GM23338 (cell line): ENCODE measurements around the gene BCL2L15. TPM values are rescaled to one million over a fixed set of nuclear protein-coding genes. Genes with fewer than 3 reads are reported as not detected.

ENCODE experiments used
- ATAC-seq: fragments of 200-7000 bp; cut with Tn5 transposase; 3 replicates; pipeline ENCODE4 v1.9.1; 2020
- DNase-seq: peaks from one replicate; pipeline ENCODE4 v3.0.0-alpha.2; 2015; ENCODE audit warnings: low spot score
- H2AFZ ChIP-seq: fragments of 200-600 bp; sonication (generic); 2 replicates; pipeline ENCODE4 v1.8.0; 2016; ENCODE audit warnings: antibody characterized with exemption, mild to moderate bottlenecking, moderate library complexity
- H3F3A ChIP-seq: fragments of 200-600 bp; sonication (generic); replicated peaks from 2 replicates; pipeline ENCODE4 v1.8.0; 2017; ENCODE audit warnings: antibody characterized with exemption, mixed run types, low read depth
- H3K27ac ChIP-seq: fragments of 200-600 bp; sonication (generic); 2 replicates; pipeline ENCODE4 v1.6.1; 2016; ENCODE audit warnings: low read depth
- H3K27me3 ChIP-seq: fragments of 200-600 bp; sonication (generic); 2 replicates; pipeline ENCODE4 v1.8.0; 2016; ENCODE audit warnings: mild to moderate bottlenecking, mixed run types, moderate library complexity; ENCODE audit not compliant: insufficient read depth
- H3K36me3 ChIP-seq: fragments of 200-600 bp; sonication (generic); 2 replicates; pipeline ENCODE4 v1.8.0; 2016; ENCODE audit warnings: mild to moderate bottlenecking; ENCODE audit not compliant: insufficient read depth
- H3K4me1 ChIP-seq: fragments of 200-600 bp; sonication (generic); 2 replicates; pipeline ENCODE4 v1.8.0; 2016; ENCODE audit warnings: mild to moderate bottlenecking, moderate library complexity; ENCODE audit not compliant: insufficient read depth
- H3K4me2 ChIP-seq: fragments of 200-600 bp; sonication (generic); 2 replicates; pipeline ENCODE4 v1.7.1; 2017; ENCODE audit warnings: mixed run types
- H3K4me3 ChIP-seq: fragments of 200-600 bp; sonication (generic); 2 replicates; pipeline ENCODE4 v1.6.1; 2016; ENCODE audit warnings: mixed run types
- H3K79me2 ChIP-seq: fragments of 200-600 bp; sonication (generic); replicated peaks from 2 replicates; pipeline ENCODE4 v1.8.0; 2017; ENCODE audit warnings: mild to moderate bottlenecking; ENCODE audit not compliant: insufficient read depth
- H3K9me2 ChIP-seq: fragments of 200-600 bp; sonication (generic); 2 replicates; pipeline ENCODE4 v1.8.0; 2017; ENCODE audit not compliant: insufficient read depth
- H4K20me1 ChIP-seq: fragments of 200-600 bp; sonication (generic); replicated peaks from 2 replicates; pipeline ENCODE4 v1.8.0; 2017; ENCODE audit warnings: mild to moderate bottlenecking; ENCODE audit not compliant: insufficient read depth
- H3K27ac Mint-ChIP-seq: 2 replicates; pipeline ENCODE4 v1.8.0; 2020; ENCODE audit warnings: inconsistent platforms, mild to moderate bottlenecking, moderate library complexity, mixed read lengths
- H3K27me3 Mint-ChIP-seq: 3 replicates; pipeline ENCODE4 v1.8.0; 2022; ENCODE audit warnings: low read depth, mild to moderate bottlenecking, moderate library complexity, mixed read lengths, inconsistent platforms; ENCODE audit not compliant: insufficient read depth, poor library complexity
- H3K36me3 Mint-ChIP-seq: 3 replicates; pipeline ENCODE4 v1.8.0; 2021; ENCODE audit warnings: low read depth, mild to moderate bottlenecking, inconsistent platforms, moderate library complexity, mixed read lengths
- H3K4me1 Mint-ChIP-seq: 3 replicates; pipeline ENCODE4 v1.8.0; 2020; ENCODE audit warnings: mild to moderate bottlenecking, inconsistent platforms, mixed read lengths
- H3K4me3 Mint-ChIP-seq: 3 replicates; pipeline ENCODE4 v1.8.0; 2021; ENCODE audit warnings: moderate library complexity, mild to moderate bottlenecking, inconsistent platforms, mixed read lengths
- H3K9me3 Mint-ChIP-seq: 3 replicates; pipeline ENCODE4 v1.8.0; 2020; ENCODE audit warnings: moderate library complexity, mild to moderate bottlenecking, inconsistent platforms, mixed read lengths
- CREB1 ChIP-seq: fragments of 250-450 bp; sonication (Bioruptor Pico); IDR thresholded peaks from 2 replicates; pipeline ENCODE4 v1.5.0; 2020; ENCODE audit warnings: low read depth, mild to moderate bottlenecking, moderate library complexity
- ETS1 ChIP-seq: IDR thresholded peaks from 2 replicates; pipeline ENCODE4 v1.6.1; 2016; ENCODE audit warnings: antibody characterized with exemption
- NANOG ChIP-seq: IDR thresholded peaks from 2 replicates; pipeline ENCODE4 v1.6.1; 2016; ENCODE audit warnings: antibody characterized with exemption, borderline replicate concordance
- STAT1 ChIP-seq: IDR thresholded peaks from one replicate; pipeline ENCODE4 v1.6.1; 2016; ENCODE audit warnings: antibody characterized with exemption; ENCODE audit not compliant: unreplicated experiment
- ZNF114 ChIP-seq: fragments of 250-450 bp; sonication (Bioruptor Pico); IDR thresholded peaks from 2 replicates; pipeline ENCODE4 v1.5.0; 2020; ENCODE audit warnings: mild to moderate bottlenecking, moderate library complexity
- ZNF331 ChIP-seq: fragments of 250-450 bp; sonication (Bioruptor Pico); IDR thresholded peaks from 2 replicates; pipeline ENCODE4 v1.5.0; 2020; ENCODE audit warnings: low read depth, mild to moderate bottlenecking, moderate library complexity
- polyA plus RNA-seq: library from polyadenylated mRNA; unstranded; fragments of >200 nt; fragmentation: Nextera tagmentation; extraction: Ambion mirVana; gene quantifications from 2 replicates; pipeline ENCODE4 v1.2.1, GENCODE V29; 2016
- total RNA-seq: library from RNA; depleted of rRNA; stranded (reverse); fragments of >200 nt; shearing (Covaris generic); gene quantifications from 2 replicates; pipeline ENCODE4 v1.2.3, GENCODE V29; 2014
- TF ChIP-seq, protein P1 (sequence below): fragments of 250-450 bp; sonication (Bioruptor Pico); IDR thresholded peaks from 2 replicates; pipeline ENCODE4 v1.5.0; 2020; ENCODE audit warnings: mild to moderate bottlenecking, moderate library complexity
- TF ChIP-seq, protein P2 (sequence below), 2 experiments: fragments of 200-600 bp in 1 of 2; sonication (generic) in 1 of 2; conservative IDR thresholded peaks; 2 replicates each; pipeline versions ENCODE4 v1.5.1 to v1.6.1; 2016 to 2017; ENCODE audit warnings: antibody characterized with exemption in 2 of 2, low read depth in 2 of 2, mild to moderate bottlenecking in 2 of 2, moderate library complexity in 1 of 2
- TF ChIP-seq, protein P3 (sequence below): IDR thresholded peaks from one replicate; pipeline ENCODE4 v1.6.1; 2018; ENCODE audit warnings: antibody characterized with exemption; ENCODE audit not compliant: unreplicated experiment

Gene BCL2L15
- total and polyA plus RNA-seq, 2 experiments from 2014 or later = not detected

GRCh38 chr1:113913887-113914664, 26.7 kb upstream of the BCL2L15 start (continued):
- TF ChIP-seq, protein P1, sequence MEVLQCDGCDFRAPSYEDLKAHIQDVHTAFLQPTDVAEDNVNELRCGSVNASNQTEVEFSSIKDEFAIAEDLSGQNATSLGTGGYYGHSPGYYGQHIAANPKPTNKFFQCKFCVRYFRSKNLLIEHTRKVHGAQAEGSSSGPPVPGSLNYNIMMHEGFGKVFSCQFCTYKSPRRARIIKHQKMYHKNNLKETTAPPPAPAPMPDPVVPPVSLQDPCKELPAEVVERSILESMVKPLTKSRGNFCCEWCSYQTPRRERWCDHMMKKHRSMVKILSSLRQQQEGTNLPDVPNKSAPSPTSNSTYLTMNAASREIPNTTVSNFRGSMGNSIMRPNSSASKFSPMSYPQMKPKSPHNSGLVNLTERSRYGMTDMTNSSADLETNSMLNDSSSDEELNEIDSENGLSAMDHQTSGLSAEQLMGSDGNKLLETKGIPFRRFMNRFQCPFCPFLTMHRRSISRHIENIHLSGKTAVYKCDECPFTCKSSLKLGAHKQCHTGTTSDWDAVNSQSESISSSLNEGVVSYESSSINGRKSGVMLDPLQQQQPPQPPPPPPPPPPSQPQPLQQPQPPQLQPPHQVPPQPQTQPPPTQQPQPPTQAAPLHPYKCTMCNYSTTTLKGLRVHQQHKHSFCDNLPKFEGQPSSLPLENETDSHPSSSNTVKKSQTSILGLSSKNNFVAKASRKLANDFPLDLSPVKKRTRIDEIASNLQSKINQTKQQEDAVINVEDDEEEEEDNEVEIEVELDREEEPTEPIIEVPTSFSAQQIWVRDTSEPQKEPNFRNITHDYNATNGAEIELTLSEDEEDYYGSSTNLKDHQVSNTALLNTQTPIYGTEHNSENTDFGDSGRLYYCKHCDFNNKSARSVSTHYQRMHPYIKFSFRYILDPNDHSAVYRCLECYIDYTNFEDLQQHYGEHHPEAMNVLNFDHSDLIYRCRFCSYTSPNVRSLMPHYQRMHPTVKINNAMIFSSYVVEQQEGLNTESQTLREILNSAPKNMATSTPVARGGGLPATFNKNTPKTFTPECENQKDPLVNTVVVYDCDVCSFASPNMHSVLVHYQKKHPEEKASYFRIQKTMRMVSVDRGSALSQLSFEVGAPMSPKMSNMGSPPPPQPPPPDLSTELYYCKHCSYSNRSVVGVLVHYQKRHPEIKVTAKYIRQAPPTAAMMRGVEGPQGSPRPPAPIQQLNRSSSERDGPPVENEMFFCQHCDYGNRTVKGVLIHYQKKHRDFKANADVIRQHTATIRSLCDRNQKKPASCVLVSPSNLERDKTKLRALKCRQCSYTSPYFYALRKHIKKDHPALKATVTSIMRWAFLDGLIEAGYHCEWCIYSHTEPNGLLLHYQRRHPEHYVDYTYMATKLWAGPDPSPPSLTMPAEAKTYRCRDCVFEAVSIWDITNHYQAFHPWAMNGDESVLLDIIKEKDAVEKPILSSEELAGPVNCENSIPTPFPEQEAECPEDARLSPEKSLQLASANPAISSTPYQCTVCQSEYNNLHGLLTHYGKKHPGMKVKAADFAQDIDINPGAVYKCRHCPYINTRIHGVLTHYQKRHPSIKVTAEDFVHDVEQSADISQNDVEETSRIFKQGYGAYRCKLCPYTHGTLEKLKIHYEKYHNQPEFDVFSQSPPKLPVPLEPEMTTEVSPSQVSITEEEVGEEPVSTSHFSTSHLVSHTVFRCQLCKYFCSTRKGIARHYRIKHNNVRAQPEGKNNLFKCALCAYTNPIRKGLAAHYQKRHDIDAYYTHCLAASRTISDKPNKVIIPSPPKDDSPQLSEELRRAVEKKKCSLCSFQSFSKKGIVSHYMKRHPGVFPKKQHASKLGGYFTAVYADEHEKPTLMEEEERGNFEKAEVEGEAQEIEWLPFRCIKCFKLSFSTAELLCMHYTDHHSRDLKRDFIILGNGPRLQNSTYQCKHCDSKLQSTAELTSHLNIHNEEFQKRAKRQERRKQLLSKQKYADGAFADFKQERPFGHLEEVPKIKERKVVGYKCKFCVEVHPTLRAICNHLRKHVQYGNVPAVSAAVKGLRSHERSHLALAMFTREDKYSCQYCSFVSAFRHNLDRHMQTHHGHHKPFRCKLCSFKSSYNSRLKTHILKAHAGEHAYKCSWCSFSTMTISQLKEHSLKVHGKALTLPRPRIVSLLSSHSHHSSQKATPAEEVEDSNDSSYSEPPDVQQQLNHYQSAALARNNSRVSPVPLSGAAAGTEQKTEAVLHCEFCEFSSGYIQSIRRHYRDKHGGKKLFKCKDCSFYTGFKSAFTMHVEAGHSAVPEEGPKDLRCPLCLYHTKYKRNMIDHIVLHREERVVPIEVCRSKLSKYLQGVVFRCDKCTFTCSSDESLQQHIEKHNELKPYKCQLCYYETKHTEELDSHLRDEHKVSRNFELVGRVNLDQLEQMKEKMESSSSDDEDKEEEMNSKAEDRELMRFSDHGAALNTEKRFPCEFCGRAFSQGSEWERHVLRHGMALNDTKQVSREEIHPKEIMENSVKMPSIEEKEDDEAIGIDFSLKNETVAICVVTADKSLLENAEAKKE (CRISPR knock-in tag) = no peak

GRCh38 chr1:113913312-113913668, 25.9 kb upstream of the BCL2L15 start:
- H3K27me3 ChIP-seq = no peaks in the 10 kb centered on the region
- H3K27ac Mint-ChIP-seq = no peak overlapping the region
- H3K79me2 ChIP-seq = no peaks in the 10 kb centered on the region
- no peaks in the 10 kb centered on the region for H3K27me3 Mint-ChIP-seq
- no peak overlapping the region for H2AFZ ChIP-seq
- H3K36me3 Mint-ChIP-seq = peaks cover 12% of the 10 kb centered on the region
- no peaks in the 10 kb centered on the region; the same call in 1 of the 2 replicates for H4K20me1 ChIP-seq
- ATAC-seq = no peak
- H3K4me1 Mint-ChIP-seq = peaks cover 3% of the 10 kb centered on the region; the same call in 1 of the 3 replicates
- no peak overlapping the region for H3K4me3 ChIP-seq
- H3K27ac ChIP-seq = no peak overlapping the region
- H3K4me3 Mint-ChIP-seq = no peak overlapping the region
- H3F3A ChIP-seq = no peaks in the 10 kb centered on the region
- H3K4me1 ChIP-seq = no peaks in the 10 kb centered on the region
- no peaks in the 10 kb centered on the region for H3K9me2 ChIP-seq
- no peaks in the 10 kb centered on the region for H3K9me3 Mint-ChIP-seq
- DNase-seq = no peak
- peaks cover 18% of the 10 kb centered on the region for H3K36me3 ChIP-seq
- no peak overlapping the region for H3K4me2 ChIP-seq
- TF ChIP-seq STAT1 (no peak), NANOG (no peak), ZNF331 (CRISPR knock-in tag) (no peak), ZNF114 (CRISPR knock-in tag) (no peak), CREB1 (CRISPR knock-in tag) (no peak), ETS1 (no peak)
- TF ChIP-seq, protein P2, sequence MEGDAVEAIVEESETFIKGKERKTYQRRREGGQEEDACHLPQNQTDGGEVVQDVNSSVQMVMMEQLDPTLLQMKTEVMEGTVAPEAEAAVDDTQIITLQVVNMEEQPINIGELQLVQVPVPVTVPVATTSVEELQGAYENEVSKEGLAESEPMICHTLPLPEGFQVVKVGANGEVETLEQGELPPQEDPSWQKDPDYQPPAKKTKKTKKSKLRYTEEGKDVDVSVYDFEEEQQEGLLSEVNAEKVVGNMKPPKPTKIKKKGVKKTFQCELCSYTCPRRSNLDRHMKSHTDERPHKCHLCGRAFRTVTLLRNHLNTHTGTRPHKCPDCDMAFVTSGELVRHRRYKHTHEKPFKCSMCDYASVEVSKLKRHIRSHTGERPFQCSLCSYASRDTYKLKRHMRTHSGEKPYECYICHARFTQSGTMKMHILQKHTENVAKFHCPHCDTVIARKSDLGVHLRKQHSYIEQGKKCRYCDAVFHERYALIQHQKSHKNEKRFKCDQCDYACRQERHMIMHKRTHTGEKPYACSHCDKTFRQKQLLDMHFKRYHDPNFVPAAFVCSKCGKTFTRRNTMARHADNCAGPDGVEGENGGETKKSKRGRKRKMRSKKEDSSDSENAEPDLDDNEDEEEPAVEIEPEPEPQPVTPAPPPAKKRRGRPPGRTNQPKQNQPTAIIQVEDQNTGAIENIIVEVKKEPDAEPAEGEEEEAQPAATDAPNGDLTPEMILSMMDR (conservative IDR thresholded peaks at IDR 0.05; ENCODE audit: low read depth in 2 of 2) = no peak
- TF ChIP-seq, protein P3, sequence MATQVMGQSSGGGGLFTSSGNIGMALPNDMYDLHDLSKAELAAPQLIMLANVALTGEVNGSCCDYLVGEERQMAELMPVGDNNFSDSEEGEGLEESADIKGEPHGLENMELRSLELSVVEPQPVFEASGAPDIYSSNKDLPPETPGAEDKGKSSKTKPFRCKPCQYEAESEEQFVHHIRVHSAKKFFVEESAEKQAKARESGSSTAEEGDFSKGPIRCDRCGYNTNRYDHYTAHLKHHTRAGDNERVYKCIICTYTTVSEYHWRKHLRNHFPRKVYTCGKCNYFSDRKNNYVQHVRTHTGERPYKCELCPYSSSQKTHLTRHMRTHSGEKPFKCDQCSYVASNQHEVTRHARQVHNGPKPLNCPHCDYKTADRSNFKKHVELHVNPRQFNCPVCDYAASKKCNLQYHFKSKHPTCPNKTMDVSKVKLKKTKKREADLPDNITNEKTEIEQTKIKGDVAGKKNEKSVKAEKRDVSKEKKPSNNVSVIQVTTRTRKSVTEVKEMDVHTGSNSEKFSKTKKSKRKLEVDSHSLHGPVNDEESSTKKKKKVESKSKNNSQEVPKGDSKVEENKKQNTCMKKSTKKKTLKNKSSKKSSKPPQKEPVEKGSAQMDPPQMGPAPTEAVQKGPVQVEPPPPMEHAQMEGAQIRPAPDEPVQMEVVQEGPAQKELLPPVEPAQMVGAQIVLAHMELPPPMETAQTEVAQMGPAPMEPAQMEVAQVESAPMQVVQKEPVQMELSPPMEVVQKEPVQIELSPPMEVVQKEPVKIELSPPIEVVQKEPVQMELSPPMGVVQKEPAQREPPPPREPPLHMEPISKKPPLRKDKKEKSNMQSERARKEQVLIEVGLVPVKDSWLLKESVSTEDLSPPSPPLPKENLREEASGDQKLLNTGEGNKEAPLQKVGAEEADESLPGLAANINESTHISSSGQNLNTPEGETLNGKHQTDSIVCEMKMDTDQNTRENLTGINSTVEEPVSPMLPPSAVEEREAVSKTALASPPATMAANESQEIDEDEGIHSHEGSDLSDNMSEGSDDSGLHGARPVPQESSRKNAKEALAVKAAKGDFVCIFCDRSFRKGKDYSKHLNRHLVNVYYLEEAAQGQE = no peak
